ENCODE data around the gene TRIM28. TPM values are rescaled to one million over a fixed set of nuclear protein-coding genes. Genes with fewer than 3 reads are reported as not detected.

TRIM28 gene
- total and polyA plus RNA-seq, 9 of the 15 experiments (the other 6 are each of a cell fraction or from before 2014, with no cell fraction given): 12.1 to 797 (median 490) TPM

GRCh38 chr19:58513694-58514563 is 29.9 kb upstream of the TRIM28 start (continued):
- TF ChIP-seq ZHX1 (conservative IDR thresholded peaks at IDR 0.05; ENCODE audit: low read length) (no peak), HCFC1 (IDR thresholded peaks at IDR 0.05; ENCODE audit: low read depth, low read length) (peak; percentile 52), XRCC3 (IDR thresholded peaks at IDR 0.05) (no peak), IRF9 (tag; IDR thresholded peaks at IDR 0.05) (no peak), ZBTB7A (IDR thresholded peaks at IDR 0.05; ENCODE audit: borderline replicate concordance, control insufficient read depth, low read depth, low read length) (no peak), L3MBTL2 (IDR thresholded peaks at IDR 0.05) (peak; percentile 94), ZNF512 (tag; IDR thresholded peaks at IDR 0.05) (no peak), SMARCA4 (IDR thresholded peaks at IDR 0.05) (no peak), MED1 (CRISPR knock-in tag; IDR thresholded peaks at IDR 0.05; ENCODE audit: borderline replicate concordance) (no peak), TRIM24 (IDR thresholded peaks at IDR 0.05) (peak in 1 of 2 experiments; percentile 12; a peak in 1 of 4 replicates), MAFG (tag; conservative IDR thresholded peaks at IDR 0.05) (no peak), HNRNPH1 (optimal IDR thresholded peaks at IDR 0.05; ENCODE audit: low read depth, low read length) (no peak), TFE3 (CRISPR knock-in tag; IDR thresholded peaks at IDR 0.05) (no peak), RFX1 (IDR thresholded peaks at IDR 0.05) (no peak), BCOR (IDR thresholded peaks at IDR 0.05) (no peak), BCLAF1 (IDR thresholded peaks at IDR 0.05; ENCODE audit: borderline replicate concordance in 1 of 2, control insufficient read depth in 1 of 2, low read depth in 2 of 2, low read length in 1 of 2) (no peak), DACH1 (IDR thresholded peaks at IDR 0.05; ENCODE audit: partially characterized antibody) (no peak), EP400 (IDR thresholded peaks at IDR 0.05) (peak; percentile 87), ZC3H8 (IDR thresholded peaks at IDR 0.05) (no peak)

Measured in K562 (cell line).